22Rv1 (cell line): ENCODE data around the gene PLCB4.

Experiments
- H3K27ac ChIP-seq: fragments of 450-650 bp; 2 replicates; pipeline ENCODE4 v1.5.1; 2017
- CTCF ChIP-seq: fragments of 450-650 bp; IDR thresholded peaks from 2 replicates; pipeline ENCODE4 v1.5.1; 2017; ENCODE audit warnings: mild to moderate bottlenecking
- ZFX ChIP-seq: fragments of 450-650 bp; IDR thresholded peaks from 2 replicates; pipeline ENCODE4 v1.6.1; 2017; ENCODE audit warnings: antibody characterized with exemption, borderline replicate concordance

PLCB4 gene

GRCh38 chr20:9128568-9128967 is 59.7 kb downstream of the PLCB4 start:
- TF ChIP-seq ZFX, result no peak
- TF ChIP-seq CTCF, result no peak
- no peak overlapping the region for H3K27ac ChIP-seq

GRCh38 chr20:9129756-9130155 is 60.9 kb downstream of the PLCB4 start:
- no peak overlapping the region for H3K27ac ChIP-seq
- TF ChIP-seq CTCF, result no peak
- no peak for TF ChIP-seq ZFX

GRCh38 chr20:9130521-9130920 is 61.6 kb downstream of the PLCB4 start:
- TF ChIP-seq CTCF (no peak), ZFX (no peak)
- H3K27ac ChIP-seq, result no peak overlapping the region

GRCh38 chr20:9131841-9132240 is 63.0 kb downstream of the PLCB4 start:
- no peak overlapping the region for H3K27ac ChIP-seq
- TF ChIP-seq ZFX (no peak), CTCF (no peak)

GRCh38 chr20:9134346-9134745 is 65.5 kb downstream of the PLCB4 start:
- H3K27ac ChIP-seq, result no peak overlapping the region
- TF ChIP-seq ZFX, result no peak

- TF ChIP-seq CTCF (no peak), ZFX (no peak)
- H3K27ac ChIP-seq, result no peak overlapping the region
Measured at GRCh38 chr20:9136114-9136513, 67.2 kb downstream of the PLCB4 start.

- H3K27ac ChIP-seq, result no peak overlapping the region
- TF ChIP-seq ZFX (no peak), CTCF (no peak)
Measured at GRCh38 chr20:9137001-9137400, 68.1 kb downstream of the PLCB4 start.

GRCh38 chr20:9139106-9139833 is 70.4 kb downstream of the PLCB4 start:
- TF ChIP-seq ZFX (no peak), CTCF (no peak)
- H3K27ac ChIP-seq, result no peak overlapping the region
